Fibroblast of lung (primary cell): ENCODE measurements around the gene HPN.

Source experiments
- CTCF ChIP-seq, 2 donors: IDR thresholded peaks in 1 of 2; conservative IDR thresholded peaks in 1 of 2; 1 replicate in 1 of 2; 2 replicates in 1 of 2; pipeline ENCODE4 v1.5.1; 2011 to 2012; ENCODE audit warnings: low read length in 2 of 2, control low read depth in 1 of 2, inconsistent platforms in 1 of 2, low read depth in 1 of 2, mild to moderate bottlenecking in 1 of 2
- EZH2 ChIP-seq: IDR thresholded peaks from 2 replicates; pipeline ENCODE4 v1.5.1; 2012; ENCODE audit warnings: low read length, control low read depth, mild to moderate bottlenecking; ENCODE audit errors: missing control alignments

- no peak for TF ChIP-seq CTCF (conservative IDR thresholded peaks at IDR 0.05 in 1 of 2, IDR thresholded peaks at IDR 0.05 in 1 of 2; ENCODE audit: low read depth in 1 of 2, low read length in 2 of 2)
- TF ChIP-seq EZH2: no peak
These were observed 11.7 kb upstream of the HPN start for GRCh38 chr19:35029737-35030256.
